BE2C (cell line): Measurements from ENCODE around the gene STYX.

Source experiments
- DNase-seq: peaks from one replicate; pipeline ENCODE4 v3.0.0-alpha.2; 2020
- H3K27me3 ChIP-seq: fragments of 250-450 bp; sonication (Bioruptor Pico); 2 replicates; pipeline ENCODE4 v1.5.1; 2020; ENCODE audit warnings: mild to moderate bottlenecking
- H3K36me3 ChIP-seq: fragments of 250-450 bp; sonication (Bioruptor Pico); 2 replicates; pipeline ENCODE4 v1.5.1; 2020; ENCODE audit warnings: mild to moderate bottlenecking
- H3K4me1 ChIP-seq: fragments of 250-450 bp; sonication (Bioruptor Pico); 2 replicates; pipeline ENCODE4 v1.5.1; 2020
- H3K4me3 ChIP-seq: 2 replicates; pipeline ENCODE4 v1.5.1; 2011; ENCODE audit warnings: low read depth, low read length
- H3K9me3 ChIP-seq: fragments of 250-450 bp; sonication (Bioruptor Pico); 2 replicates; pipeline ENCODE4 v1.5.1; 2020
- TF ChIP-seq, protein P1 (sequence below): IDR thresholded peaks from 2 replicates; pipeline ENCODE4 v1.5.1; 2012; ENCODE audit warnings: mild to moderate bottlenecking, low read depth, low read length

STYX gene

DNA sequence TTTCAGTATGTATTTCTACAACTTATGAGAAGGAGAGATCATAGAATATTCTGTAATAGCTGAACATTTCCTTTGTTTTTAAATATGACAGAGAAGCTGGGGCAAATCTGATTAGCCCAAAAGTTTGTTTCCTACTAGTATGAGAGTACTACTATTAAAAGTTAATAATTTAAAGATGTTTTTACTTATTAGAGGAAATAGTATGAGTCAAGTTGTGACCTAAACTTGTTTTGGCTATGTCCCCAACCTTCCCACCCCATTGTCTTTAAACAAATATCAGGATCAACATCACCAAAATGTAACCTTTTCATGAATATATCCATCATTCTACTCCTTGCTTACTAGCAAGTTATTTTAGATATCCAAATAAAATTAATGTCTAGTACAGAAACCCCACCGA, 50.9 kb downstream of the STYX start:
- no peak for DNase-seq
- Histone ChIP-seq H3K36me3 (peaks cover 58% of the 10 kb centered on the region), H3K4me1 (peaks cover 8% of the 10 kb centered on the region), H3K4me3 (no peak overlapping the region), H3K9me3 (no peaks in the 10 kb centered on the region), H3K27me3 (no peaks in the 10 kb centered on the region)
- TF ChIP-seq, protein P1, sequence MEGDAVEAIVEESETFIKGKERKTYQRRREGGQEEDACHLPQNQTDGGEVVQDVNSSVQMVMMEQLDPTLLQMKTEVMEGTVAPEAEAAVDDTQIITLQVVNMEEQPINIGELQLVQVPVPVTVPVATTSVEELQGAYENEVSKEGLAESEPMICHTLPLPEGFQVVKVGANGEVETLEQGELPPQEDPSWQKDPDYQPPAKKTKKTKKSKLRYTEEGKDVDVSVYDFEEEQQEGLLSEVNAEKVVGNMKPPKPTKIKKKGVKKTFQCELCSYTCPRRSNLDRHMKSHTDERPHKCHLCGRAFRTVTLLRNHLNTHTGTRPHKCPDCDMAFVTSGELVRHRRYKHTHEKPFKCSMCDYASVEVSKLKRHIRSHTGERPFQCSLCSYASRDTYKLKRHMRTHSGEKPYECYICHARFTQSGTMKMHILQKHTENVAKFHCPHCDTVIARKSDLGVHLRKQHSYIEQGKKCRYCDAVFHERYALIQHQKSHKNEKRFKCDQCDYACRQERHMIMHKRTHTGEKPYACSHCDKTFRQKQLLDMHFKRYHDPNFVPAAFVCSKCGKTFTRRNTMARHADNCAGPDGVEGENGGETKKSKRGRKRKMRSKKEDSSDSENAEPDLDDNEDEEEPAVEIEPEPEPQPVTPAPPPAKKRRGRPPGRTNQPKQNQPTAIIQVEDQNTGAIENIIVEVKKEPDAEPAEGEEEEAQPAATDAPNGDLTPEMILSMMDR, result no peak

GRCh38 chr14:52781629-52782028, 51.7 kb downstream of the STYX start:
- H3K36me3 ChIP-seq, result peaks cover 53% of the 10 kb centered on the region
- H3K27me3 ChIP-seq, result no peaks in the 10 kb centered on the region
- TF ChIP-seq, protein P1, result no peak
- H3K9me3 ChIP-seq, result no peaks in the 10 kb centered on the region
- no peak for DNase-seq
- H3K4me1 ChIP-seq, result peaks cover 8% of the 10 kb centered on the region
- H3K4me3 ChIP-seq, result no peak overlapping the region

DNA sequence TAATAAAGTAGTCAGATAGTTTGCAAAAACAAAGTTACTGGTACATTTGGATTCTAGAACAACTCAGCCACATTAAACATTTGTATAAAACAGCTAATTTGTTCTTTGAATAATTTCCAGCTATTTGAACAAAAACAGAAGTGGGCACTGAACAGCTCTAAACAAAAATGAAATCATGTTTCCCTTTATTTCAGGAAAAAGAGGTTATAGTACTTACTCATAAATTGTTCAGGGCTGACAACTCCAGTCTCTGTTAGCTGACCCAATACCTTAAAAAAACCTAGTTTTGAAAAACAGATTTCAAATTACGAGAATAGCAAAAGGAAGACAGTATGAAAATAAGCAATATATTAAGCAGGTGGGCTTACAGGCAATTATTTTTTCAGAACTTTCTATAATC, 53.2 kb downstream of the STYX start:
- H3K27me3 ChIP-seq, result no peaks in the 10 kb centered on the region
- no peaks in the 10 kb centered on the region for H3K9me3 ChIP-seq
- peaks cover 44% of the 10 kb centered on the region for H3K36me3 ChIP-seq
- no peak overlapping the region for H3K4me3 ChIP-seq
- TF ChIP-seq, protein P1, result no peak
- peaks cover 8% of the 10 kb centered on the region for H3K4me1 ChIP-seq
- no peak for DNase-seq

GRCh38 chr14:52786887-52787286, 56.9 kb downstream of the STYX start:
- Histone ChIP-seq H3K27me3 (no peaks in the 10 kb centered on the region), H3K9me3 (no peaks in the 10 kb centered on the region), H3K4me3 (no peak overlapping the region), H3K4me1 (peaks cover 5% of the 10 kb centered on the region), H3K36me3 (peaks cover 24% of the 10 kb centered on the region)
- DNase-seq, result no peak
- TF ChIP-seq, protein P1, result no peak

DNA sequence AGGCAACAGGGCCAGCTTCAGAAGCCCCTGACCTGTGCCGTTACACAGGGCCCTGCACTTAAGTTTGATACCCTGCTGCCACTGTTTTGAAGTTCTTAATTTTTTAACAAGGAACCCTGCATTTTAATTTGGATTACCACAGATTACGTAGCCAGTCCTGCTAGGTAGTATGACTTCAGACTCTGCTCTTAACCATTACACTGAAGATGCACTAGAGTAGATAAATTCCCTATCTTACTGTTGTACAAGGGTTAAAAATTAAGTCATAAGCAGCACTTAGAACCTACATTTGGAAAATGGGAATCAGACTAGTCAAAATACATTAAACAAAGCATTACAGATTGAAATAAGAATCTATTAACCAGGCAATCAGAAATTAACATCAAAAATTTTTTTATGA, 59.2 kb downstream of the STYX start:
- DNase-seq, result no peak
- Histone ChIP-seq H3K4me1 (peaks cover 5% of the 10 kb centered on the region), H3K27me3 (no peaks in the 10 kb centered on the region), H3K4me3 (peak overlapping the region; percentile 89), H3K36me3 (peaks cover 6% of the 10 kb centered on the region; the same call in 1 of the 2 replicates), H3K9me3 (no peaks in the 10 kb centered on the region)
- TF ChIP-seq, protein P1, result no peak

DNA sequence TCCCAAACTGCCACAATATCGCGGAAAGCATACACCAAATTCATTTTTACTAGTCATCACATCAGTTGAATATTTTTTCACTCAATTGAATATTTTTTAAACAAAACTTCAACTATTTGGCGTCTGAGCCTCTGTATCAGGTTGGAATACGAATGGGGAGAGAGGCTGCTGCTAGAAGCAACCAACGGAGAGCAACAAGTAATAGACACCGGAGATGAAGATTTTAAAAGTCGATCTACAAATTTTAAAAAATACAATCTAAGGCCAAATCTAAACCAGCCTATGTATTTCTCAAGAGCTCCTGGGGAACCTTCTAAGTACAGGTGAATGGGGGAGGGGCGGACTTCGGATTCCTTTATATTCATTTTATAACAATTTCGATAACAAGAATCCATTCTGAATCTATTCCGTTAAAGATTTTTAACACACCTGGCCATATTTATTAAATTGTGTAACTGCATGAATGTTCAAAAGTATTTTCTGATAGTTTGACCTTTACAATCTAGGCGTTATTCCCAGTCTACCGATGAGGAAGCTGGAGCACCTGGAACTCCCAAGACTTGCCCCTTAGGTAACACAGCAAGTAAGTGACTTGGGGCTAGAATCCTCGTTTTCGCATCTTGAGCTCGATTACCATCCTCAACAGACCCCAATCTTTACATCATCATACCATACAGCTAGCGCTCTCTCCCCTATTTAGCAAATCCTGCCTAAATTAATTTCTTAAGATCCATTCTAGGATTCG, 60.2 kb downstream of the STYX start:
- no peak for DNase-seq
- peaks cover 6% of the 10 kb centered on the region; the same call in 1 of the 2 replicates for H3K36me3 ChIP-seq

More for the DNA sequence above, 60.2 kb downstream of the STYX start:
- peaks cover 5% of the 10 kb centered on the region for H3K4me1 ChIP-seq
- no peaks in the 10 kb centered on the region for H3K27me3 ChIP-seq
- H3K4me3 ChIP-seq, result peak overlapping the region; percentile 89
- TF ChIP-seq, protein P1, result no peak
- H3K9me3 ChIP-seq, result no peaks in the 10 kb centered on the region
